Bronchial epithelial cell (primary cell): ENCODE data around the gene MRPL21. TPM values are rescaled to one million over a fixed set of nuclear protein-coding genes. Genes with fewer than 3 reads are reported as not detected.
"Not testable (repeated sequence)": the region's sequence is repeated elsewhere in the genome, so short reads cannot be mapped to it uniquely, and the experiment has no call there.

ENCODE experiments used
- DNase-seq: peaks from one replicate; pipeline ENCODE4 v3.0.0-alpha.2; 2010; ENCODE audit warnings: low read depth
- FAIRE-seq: peaks from 2 replicates; lab custom pipeline; 2011; peaks lifted over from hg19 to GRCh38; lab: Jason Lieb, UNC
- H3K27me3 ChIP-seq: 2 replicates; pipeline ENCODE4 v1.5.1; 2011; ENCODE audit warnings: low read length; ENCODE audit not compliant: control insufficient read depth, insufficient read depth
- H3K36me3 ChIP-seq: 2 replicates; pipeline ENCODE4 v1.5.1; 2011; ENCODE audit warnings: low read length; ENCODE audit not compliant: control insufficient read depth, insufficient read depth
- H3K4me3 ChIP-seq: 2 replicates; pipeline ENCODE4 v1.5.1; 2011; ENCODE audit warnings: mild to moderate bottlenecking, low read depth, low read length, control low read depth
- total RNA-seq: library from RNA; depleted of rRNA; stranded (reverse); fragments of >200 nt; gene quantifications from 2 replicates; pipeline ENCODE4 v1.2.1, GENCODE V29; 2014
- TF ChIP-seq, protein P1 (sequence below): IDR thresholded peaks from 2 replicates; pipeline ENCODE4 v1.5.1; 2011; ENCODE audit warnings: mild to moderate bottlenecking, moderate library complexity, low read length, control low read depth, inconsistent platforms; ENCODE audit not compliant: insufficient read depth, severe bottlenecking

MRPL21 gene
- total RNA-seq, 1 donor from 2014 or later = 65.0 TPM

DNA sequence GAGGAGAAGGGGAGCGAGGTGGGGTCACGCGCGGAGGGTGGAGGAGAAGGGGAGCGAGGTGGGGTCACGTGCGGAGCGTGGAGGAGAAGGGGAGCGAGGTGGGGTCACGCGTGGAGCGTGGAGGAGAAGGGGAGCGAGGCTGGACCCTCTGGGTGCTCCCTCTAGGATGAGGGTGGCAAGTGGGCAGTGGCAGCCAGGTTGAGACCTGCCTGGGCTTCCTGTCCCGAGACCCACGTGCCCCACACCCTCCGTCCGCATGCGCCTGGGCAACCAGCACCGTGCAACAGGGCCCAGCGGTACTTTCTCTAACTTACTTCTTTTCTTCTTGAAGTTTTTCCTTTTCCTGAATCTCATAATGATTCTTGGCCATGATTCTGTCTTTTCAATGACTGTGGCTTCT, 11.1 kb downstream of the MRPL21 start:
- peaks cover 25% of the 10 kb centered on the region for H3K36me3 ChIP-seq
- TF ChIP-seq, protein P1, sequence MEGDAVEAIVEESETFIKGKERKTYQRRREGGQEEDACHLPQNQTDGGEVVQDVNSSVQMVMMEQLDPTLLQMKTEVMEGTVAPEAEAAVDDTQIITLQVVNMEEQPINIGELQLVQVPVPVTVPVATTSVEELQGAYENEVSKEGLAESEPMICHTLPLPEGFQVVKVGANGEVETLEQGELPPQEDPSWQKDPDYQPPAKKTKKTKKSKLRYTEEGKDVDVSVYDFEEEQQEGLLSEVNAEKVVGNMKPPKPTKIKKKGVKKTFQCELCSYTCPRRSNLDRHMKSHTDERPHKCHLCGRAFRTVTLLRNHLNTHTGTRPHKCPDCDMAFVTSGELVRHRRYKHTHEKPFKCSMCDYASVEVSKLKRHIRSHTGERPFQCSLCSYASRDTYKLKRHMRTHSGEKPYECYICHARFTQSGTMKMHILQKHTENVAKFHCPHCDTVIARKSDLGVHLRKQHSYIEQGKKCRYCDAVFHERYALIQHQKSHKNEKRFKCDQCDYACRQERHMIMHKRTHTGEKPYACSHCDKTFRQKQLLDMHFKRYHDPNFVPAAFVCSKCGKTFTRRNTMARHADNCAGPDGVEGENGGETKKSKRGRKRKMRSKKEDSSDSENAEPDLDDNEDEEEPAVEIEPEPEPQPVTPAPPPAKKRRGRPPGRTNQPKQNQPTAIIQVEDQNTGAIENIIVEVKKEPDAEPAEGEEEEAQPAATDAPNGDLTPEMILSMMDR = no peak
- no peak overlapping the region for H3K4me3 ChIP-seq
- no peaks in the 10 kb centered on the region for H3K27me3 ChIP-seq
- FAIRE-seq = no peak
- DNase-seq = no peak

DNA sequence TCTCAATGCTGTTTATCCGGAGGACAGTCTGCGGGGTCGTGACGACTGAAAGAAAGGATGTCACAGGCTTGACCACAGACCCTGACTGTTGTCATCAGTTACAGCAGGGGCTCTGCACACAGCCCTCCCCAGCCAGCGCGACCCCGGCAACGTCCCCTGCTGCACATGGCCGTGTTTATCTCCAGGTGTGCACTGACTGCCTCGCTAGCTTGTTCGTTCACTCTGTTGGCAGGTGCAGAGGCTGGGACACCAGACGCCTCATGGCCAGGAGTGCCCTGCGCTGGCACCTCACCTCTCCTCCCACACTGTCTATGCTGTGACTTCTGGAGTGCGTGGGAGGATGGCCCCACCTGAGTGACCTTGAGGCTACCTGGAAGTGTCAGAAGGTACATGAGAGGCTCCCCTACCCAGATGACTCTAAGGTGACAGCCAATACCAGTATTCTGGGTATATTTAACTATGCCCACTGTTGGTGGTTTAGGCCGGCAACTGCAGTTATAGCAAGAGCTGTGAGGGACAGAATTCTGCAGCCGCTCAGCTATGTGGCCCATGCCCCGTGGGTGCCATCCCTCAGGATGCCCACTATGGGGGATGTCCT, 12.2 kb downstream of the MRPL21 start:
- Histone ChIP-seq H3K36me3 (peaks cover 18% of the 10 kb centered on the region), H3K27me3 (no peaks in the 10 kb centered on the region), H3K4me3 (no peak overlapping the region)
- TF ChIP-seq, protein P1 = no peak
- no peak for DNase-seq
- peak; percentile 60 for FAIRE-seq

DNA sequence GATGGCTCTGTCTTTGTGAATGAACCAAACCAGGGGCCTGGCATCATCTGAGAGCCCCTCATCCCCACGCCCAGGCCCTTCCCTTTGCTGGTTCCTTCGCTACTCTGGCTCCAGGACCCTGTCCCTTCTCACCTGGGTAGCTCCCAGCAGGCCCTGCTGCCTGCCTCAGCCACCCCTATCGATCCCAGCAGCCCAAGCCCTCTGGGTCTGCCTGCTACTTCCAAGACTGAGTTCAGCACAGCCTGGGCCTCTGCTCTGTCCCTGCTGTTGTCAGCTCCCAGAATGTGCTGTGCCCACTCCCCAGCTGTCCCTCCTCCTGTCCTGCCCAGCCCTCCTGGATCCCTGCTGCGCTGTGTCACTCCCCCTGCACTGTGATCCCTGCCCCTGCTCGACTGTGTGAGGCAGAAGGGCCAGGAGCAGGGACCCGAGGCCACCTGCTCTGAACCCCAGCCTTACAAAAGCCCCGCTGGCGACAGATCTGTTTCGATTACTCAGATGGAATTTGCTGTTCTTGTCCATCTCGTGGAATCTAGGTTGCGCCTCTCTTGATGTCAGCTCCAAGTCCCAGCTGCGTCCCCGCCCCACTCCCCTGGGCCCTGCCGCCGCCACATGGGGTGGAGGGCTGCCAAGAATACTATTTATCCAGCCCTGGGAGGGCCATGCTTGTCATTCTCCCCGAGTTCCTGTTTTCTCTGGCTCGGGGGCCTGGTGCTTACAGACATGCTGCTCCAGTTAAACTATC, 13.0 kb downstream of the MRPL21 start:
- H3K4me3 ChIP-seq = no peak overlapping the region
- H3K36me3 ChIP-seq = peaks cover 15% of the 10 kb centered on the region
- FAIRE-seq = no peak
- H3K27me3 ChIP-seq = no peaks in the 10 kb centered on the region
- no peak for DNase-seq
- TF ChIP-seq, protein P1 = no peak

GRCh38 chr11:68889948-68890446, 13.6 kb downstream of the MRPL21 start:
- TF ChIP-seq, protein P1 = peak; percentile 40
- Histone ChIP-seq H3K4me3 (no peak overlapping the region), H3K36me3 (peaks cover 13% of the 10 kb centered on the region), H3K27me3 (no peaks in the 10 kb centered on the region)
- FAIRE-seq (no peak), DNase-seq (no peak)

DNA sequence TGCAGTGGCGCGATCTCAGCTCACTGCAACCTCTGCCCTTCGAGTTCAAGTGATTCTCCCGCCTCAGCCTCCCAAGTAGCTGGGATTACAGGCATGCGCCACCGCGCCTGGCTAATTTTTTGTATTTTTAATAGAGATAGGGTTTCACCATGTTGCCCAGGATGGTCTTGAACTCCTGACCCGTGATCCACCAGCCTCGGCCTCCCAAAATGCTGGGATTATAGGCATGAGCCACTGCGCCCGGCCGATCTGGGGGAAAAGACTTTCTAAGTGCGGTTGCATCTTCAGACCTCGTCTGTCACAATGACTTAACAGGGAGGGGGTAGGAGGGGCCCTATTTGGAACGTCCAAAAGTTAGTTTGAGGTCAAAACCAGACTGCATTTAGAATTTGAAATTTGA, 18.8 kb downstream of the MRPL21 start:
- not testable (repeated sequence) for H3K4me3 ChIP-seq, H3K36me3 ChIP-seq, H3K27me3 ChIP-seq, DNase-seq, FAIRE-seq

DNA sequence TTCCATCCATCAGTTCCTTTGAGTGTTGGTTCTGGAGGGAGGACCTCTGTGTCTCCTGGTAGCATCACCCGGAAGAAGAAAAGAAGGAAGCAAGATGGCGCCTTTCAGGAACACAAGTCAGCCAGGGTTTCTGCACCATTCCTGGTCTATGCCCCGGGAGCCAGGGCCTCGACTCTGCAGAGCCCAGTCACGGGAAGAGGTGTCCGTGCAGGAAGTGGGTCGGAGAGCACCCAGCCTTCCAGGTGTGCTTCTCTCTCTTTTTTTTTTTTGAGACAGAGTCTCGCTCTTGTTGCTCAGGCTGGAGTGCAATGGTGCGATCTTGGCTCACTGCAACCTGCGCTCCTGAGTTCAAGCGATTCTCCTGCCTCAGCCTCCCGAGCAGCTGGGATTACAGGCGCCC, 21.2 kb downstream of the MRPL21 start:
- no peak for DNase-seq
- Histone ChIP-seq H3K4me3 (no peak overlapping the region), H3K36me3 (no peaks in the 10 kb centered on the region), H3K27me3 (no peaks in the 10 kb centered on the region)
- TF ChIP-seq, protein P1 = no peak
- no peak for FAIRE-seq
